ENCODE results near the gene PRKCA.

DNA sequence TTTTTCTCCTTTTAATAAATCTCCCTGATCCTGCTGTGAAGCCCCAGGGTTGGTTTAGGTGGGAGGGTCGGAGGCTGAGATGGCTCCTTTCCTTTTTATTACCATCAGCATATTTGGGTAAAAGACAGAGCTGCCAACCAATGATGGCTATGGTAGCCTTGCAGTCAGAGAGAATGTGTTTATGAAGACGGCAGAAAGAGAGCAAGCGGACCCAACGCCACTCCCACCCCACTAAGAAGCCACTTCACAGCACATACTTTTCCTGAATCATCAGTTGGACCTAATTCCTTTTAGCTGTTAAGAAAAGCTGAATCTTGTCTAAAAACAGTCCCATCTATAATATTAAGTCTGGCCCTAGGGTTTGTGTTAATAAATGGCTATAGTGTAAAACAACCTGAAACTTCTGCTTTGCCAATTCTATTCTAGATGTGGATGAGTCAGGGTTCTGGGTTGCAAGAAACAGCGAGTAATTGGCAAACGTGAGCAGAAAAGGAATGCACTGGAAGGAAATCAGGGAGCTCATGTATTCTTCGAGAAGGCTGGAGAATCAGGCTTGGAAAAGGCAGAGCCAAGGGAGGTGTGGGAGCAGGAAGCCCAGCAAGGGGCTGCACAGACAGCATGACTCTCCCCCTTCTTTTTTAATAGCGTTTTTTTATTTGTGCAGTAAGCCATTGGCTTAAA, 34.0 kb upstream of the PRKCA start:
- TF ChIP-seq CTCF (IDR thresholded peaks at IDR 0.05) (no peak), POLR2A (IDR thresholded peaks at IDR 0.05) (no peak)

Data from prostate gland (tissue), 2 donors.